GM18498 (cell line): ENCODE results near the gene ASXL1.

Experiments
- ATAC-seq: cut with Tn5 transposase; IDR thresholded peaks from one replicate; pipeline ENCODE4 v1.9.1; 2021; ENCODE audit warnings: mild to moderate bottlenecking, moderate library complexity; ENCODE audit not compliant: unreplicated experiment

Gene ASXL1

GRCh38 chr20:32437391-32438074 is 79.4 kb downstream of the ASXL1 start:
- ATAC-seq = no peak

- ATAC-seq = no peak
These were observed 80.3 kb downstream of the ASXL1 start for GRCh38 chr20:32438331-32438858.

GRCh38 chr20:32439132-32439829 is 81.2 kb downstream of the ASXL1 start:
- ATAC-seq = no peak

GRCh38 chr20:32440069-32440757 is 82.1 kb downstream of the ASXL1 start:
- no peak for ATAC-seq

- no peak for ATAC-seq
These were observed 82.6 kb downstream of the ASXL1 start for GRCh38 chr20:32440758-32441078.

GRCh38 chr20:32441638-32442037 is 83.5 kb downstream of the ASXL1 start:
- no peak for ATAC-seq

- ATAC-seq = no peak
These were observed 84.7 kb downstream of the ASXL1 start for GRCh38 chr20:32442630-32443373.

- ATAC-seq = no peak
These were observed 85.3 kb downstream of the ASXL1 start for GRCh38 chr20:32443386-32443974.

- ATAC-seq = no peak
These were observed 86.5 kb downstream of the ASXL1 start for GRCh38 chr20:32444474-32445220.

- ATAC-seq = no peak
These were observed 87.6 kb downstream of the ASXL1 start for GRCh38 chr20:32445539-32446273.

GRCh38 chr20:32446301-32447100 is 88.4 kb downstream of the ASXL1 start:
- ATAC-seq = no peak

- ATAC-seq = no peak
These were observed 89.3 kb downstream of the ASXL1 start for GRCh38 chr20:32447136-32448027.

GRCh38 chr20:32448306-32449056 is 90.3 kb downstream of the ASXL1 start:
- no peak for ATAC-seq

- ATAC-seq = no peak
These were observed 91.1 kb downstream of the ASXL1 start for GRCh38 chr20:32449057-32449889.

GRCh38 chr20:32449890-32450401 is 91.8 kb downstream of the ASXL1 start:
- ATAC-seq = no peak
